ENCODE data around the gene DELE1.

Gene DELE1

GRCh38 chr5:141928051-141928450 is 4.4 kb downstream of the DELE1 start:
- DNase-seq, result no peak

- DNase-seq, result no peak
These were observed 5.9 kb downstream of the DELE1 start for GRCh38 chr5:141929398-141930058.

- no peak for DNase-seq
These were observed 8.0 kb downstream of the DELE1 start for GRCh38 chr5:141931694-141932093.

- no peak for DNase-seq
These were observed 9.5 kb downstream of the DELE1 start for GRCh38 chr5:141933151-141933550.

- DNase-seq, result no peak
These were observed 10.6 kb downstream of the DELE1 start for GRCh38 chr5:141934099-141934844.

GRCh38 chr5:141935538-141935937 is 11.9 kb downstream of the DELE1 start:
- no peak for DNase-seq

- no peak for DNase-seq
These were observed 17.1 kb downstream of the DELE1 start for GRCh38 chr5:141940695-141941271.

- DNase-seq, result no peak
These were observed 17.6 kb downstream of the DELE1 start for GRCh38 chr5:141941307-141941706.

- no peak for DNase-seq
These were observed 18.1 kb downstream of the DELE1 start for GRCh38 chr5:141941779-141942178.

GRCh38 chr5:141942185-141942857 is 18.6 kb downstream of the DELE1 start:
- DNase-seq, result no peak

- DNase-seq, result no peak
These were observed 20.4 kb downstream of the DELE1 start for GRCh38 chr5:141944076-141944475.

- no peak for DNase-seq
These were observed 21.9 kb downstream of the DELE1 start for GRCh38 chr5:141945511-141946051.

GRCh38 chr5:141947316-141947715 is 23.6 kb downstream of the DELE1 start:
- no peak for DNase-seq

GRCh38 chr5:141948812-141949211 is 25.1 kb downstream of the DELE1 start:
- no peak for DNase-seq

GRCh38 chr5:141949511-141949910 is 25.8 kb downstream of the DELE1 start:
- no peak for DNase-seq

GRCh38 chr5:141950207-141951005 is 26.7 kb downstream of the DELE1 start:
- no peak for DNase-seq

GRCh38 chr5:141951332-141951781 is 27.7 kb downstream of the DELE1 start:
- no peak for DNase-seq

- DNase-seq, result no peak
These were observed 28.3 kb downstream of the DELE1 start for GRCh38 chr5:141952020-141952419.

GRCh38 chr5:141954194-141954593 is 30.5 kb downstream of the DELE1 start:
- no peak for DNase-seq

GRCh38 chr5:141957367-141957996 is 33.8 kb downstream of the DELE1 start:
- no peak for DNase-seq

GRCh38 chr5:141958113-141958512 is 34.4 kb downstream of the DELE1 start, which contains the start of gene PCDH12:
TSS of gene PCDH12 (minus strand) at chr5:141958202. CDS start at chr5:141957851, 351 bp downstream.
- no peak for DNase-seq

Data from activated effector memory CD4-positive, alpha-beta T cell treated with Interleukin-2 at 50 U/mL for 16 hours (primary cell).